ENCODE results near the gene DRD2.

DNA sequence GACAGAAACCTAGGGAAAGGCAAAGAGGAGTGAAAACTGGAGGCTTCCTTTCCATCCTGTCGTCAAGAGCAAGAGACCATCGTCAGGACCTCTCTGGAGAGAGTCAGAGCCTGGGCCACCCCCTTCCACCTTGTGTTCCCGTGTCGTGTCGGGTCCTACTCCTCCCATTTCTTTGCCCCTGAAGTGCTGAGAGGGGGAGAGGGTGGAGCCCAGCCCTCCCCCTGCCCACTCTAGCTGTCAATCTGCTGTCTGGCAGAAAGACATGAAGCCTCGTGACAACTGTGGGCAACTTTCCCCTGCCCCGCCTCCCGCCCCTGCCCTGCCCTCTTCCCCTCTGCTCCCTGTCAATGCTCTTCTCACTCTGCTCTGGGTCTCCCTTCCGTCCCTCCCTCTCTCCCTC is 67.0 kb downstream of the DRD2 start:
- TF ChIP-seq, protein P1, sequence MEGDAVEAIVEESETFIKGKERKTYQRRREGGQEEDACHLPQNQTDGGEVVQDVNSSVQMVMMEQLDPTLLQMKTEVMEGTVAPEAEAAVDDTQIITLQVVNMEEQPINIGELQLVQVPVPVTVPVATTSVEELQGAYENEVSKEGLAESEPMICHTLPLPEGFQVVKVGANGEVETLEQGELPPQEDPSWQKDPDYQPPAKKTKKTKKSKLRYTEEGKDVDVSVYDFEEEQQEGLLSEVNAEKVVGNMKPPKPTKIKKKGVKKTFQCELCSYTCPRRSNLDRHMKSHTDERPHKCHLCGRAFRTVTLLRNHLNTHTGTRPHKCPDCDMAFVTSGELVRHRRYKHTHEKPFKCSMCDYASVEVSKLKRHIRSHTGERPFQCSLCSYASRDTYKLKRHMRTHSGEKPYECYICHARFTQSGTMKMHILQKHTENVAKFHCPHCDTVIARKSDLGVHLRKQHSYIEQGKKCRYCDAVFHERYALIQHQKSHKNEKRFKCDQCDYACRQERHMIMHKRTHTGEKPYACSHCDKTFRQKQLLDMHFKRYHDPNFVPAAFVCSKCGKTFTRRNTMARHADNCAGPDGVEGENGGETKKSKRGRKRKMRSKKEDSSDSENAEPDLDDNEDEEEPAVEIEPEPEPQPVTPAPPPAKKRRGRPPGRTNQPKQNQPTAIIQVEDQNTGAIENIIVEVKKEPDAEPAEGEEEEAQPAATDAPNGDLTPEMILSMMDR (conservative IDR thresholded peaks at IDR 0.05; ENCODE audit: low read length), result no peak
- TF ChIP-seq EZH2phosphoT487 (IDR thresholded peaks at IDR 0.05; ENCODE audit: borderline replicate concordance, low read depth, low read length), result no peak

Measured in OCI-LY7 (cell line).